SK-N-DZ (cell line): Measurements from ENCODE around the gene C14orf180.
A peak's percentile ranks its signal among the peaks of the same experiment; 100 is the strongest.

Experiments used
- DNase-seq: peaks from one replicate; pipeline ENCODE4 v3.0.0-alpha.2; 2015; ENCODE audit warnings: low spot score

Gene C14orf180

DNA sequence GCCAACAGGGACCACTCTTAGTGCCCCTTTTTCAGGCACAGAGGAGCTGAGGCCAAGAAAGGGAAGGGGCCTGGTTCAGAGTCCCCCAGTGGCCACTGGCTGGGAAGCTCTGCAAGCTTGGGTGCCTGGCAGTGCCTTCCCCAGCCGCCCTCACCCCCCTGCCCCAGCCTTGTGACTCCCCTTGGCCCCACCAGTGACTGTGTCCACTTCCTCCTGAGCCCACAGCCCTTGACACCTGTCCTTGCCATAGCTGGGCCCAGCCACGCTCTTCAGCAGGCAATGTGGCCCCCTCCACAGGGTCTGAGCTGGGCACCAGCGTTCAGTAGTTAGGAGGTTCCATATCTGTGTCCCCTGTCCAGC, 19.0 kb upstream of the C14orf180 start:
- DNase-seq = no peak

- DNase-seq = no peak
These were observed 18.4 kb upstream of the C14orf180 start for GRCh38 chr14:104561124-104561557.

- no peak for DNase-seq
These were observed 17.7 kb upstream of the C14orf180 start for GRCh38 chr14:104561632-104562495.

GRCh38 chr14:104562606-104563005, 17.0 kb upstream of the C14orf180 start:
- DNase-seq = no peak

GRCh38 chr14:104563191-104563741, 16.3 kb upstream of the C14orf180 start:
- no peak for DNase-seq

DNA sequence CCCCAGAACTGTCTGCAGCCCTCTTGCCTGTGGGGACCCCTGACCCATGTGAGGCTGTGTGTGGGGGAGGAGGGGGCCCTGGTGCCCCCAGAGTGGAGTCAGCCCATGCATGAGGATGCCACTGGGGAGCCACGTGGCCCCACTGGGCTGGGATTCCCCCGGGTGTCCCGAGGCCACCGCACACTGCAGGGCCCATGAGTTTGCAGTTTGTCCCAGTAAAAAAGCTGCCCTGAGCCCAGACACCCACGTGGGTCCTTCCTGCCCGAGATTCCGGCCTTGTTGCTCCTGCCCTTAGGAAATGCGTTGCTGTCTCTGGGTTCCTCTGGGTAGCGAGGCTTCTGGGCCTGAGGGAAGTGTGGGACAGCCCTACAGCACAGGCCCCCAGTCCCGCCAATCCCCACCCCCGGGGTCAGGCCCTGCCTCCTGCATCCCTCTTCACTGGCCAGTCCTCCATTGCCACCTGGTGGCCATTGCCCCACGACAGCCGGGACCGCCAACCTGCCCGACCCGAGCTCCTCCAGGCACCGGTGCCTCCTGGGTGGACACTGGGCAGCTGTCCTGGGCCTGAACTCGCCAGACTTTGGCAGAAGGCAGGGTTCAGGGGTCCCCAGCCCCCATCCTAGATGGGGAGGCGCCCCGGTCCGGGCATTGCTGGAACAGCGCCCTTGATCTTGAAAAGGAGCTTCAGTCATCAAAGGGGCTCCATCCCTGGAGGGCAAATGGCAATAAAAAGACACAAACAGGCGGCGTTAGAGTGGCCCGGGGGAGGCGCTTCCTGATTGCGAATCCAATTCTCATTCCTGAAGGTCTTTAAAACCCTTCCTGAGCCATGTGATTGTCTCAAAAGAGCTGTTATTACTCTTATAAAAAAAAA, 15.6 kb upstream of the C14orf180 start:
- DNase-seq = peak; percentile 59

DNA sequence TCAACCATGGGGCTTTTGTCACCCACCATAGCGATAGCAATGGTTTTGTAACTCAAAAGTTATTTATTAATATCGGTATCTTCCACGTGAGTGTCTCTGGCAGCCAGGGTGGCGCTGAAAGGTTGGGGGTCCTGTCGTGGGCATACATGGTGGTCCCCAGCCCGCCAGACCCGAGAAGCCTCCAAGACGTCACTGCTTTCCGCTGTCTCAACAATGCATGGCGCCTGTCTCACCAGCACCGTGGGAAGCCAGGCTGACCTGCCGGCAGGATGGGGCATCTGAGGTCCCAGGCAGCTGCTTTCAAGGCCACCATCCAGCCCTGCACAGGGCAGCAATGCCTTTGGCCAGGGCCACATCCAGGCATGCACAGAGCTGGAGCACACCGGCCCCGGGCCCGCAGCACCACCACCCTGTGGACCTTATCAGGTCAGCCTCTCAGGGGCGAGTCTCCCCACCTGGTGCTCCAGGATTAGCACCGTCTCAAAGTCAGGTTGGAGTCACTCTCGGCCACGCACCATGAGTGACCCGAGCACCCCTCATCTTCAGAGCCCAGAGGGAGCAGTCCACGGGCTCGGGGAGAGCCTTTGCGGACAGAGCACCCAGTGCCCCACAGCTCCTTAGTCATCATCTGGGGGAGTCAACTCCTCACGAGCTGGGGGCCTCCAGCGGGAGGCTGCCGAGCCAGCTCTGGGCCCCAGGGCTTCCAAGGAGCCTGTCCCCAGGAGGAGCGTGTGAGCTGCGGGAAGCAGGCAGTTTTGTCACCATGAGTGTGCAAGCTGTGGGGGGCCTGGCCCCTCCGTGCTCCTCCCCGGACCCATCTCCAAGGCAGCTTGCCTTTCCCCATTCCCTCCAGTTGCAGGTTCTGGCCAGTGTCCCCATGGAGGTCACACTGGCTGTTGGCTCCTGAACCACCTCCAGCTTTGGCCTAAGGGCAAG, 14.6 kb upstream of the C14orf180 start:
- DNase-seq = no peak

GRCh38 chr14:104567141-104567956, 12.2 kb upstream of the C14orf180 start:
- peak; percentile 22 for DNase-seq

GRCh38 chr14:104567957-104568225, 11.7 kb upstream of the C14orf180 start:
- no peak for DNase-seq

DNA sequence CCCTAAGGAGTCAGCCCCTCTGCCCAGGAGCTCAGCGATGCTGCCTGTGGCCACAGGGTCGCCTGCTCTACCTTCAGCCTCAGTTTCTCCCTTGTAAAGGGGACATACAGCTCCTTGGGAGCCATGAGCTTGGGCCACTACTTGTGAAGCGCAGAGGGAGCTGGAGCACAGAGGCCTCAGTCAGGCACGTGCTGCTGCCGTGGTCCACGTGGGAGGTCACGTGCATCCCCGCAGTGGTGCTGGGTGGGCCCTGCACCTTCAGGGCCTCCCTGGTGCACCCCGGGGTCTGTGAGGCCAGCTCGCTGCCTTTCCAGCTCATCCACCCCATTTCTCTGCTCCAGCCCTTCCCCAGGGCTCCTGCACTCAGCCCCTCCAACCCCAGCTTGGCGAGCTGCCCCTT, 10.9 kb upstream of the C14orf180 start:
- no peak for DNase-seq

GRCh38 chr14:104569435-104569834, 10.1 kb upstream of the C14orf180 start:
- DNase-seq = no peak

GRCh38 chr14:104571246-104571645, 8.3 kb upstream of the C14orf180 start:
- no peak for DNase-seq

- no peak for DNase-seq
These were observed 7.4 kb upstream of the C14orf180 start for GRCh38 chr14:104572024-104572626.

GRCh38 chr14:104572668-104573067, 6.9 kb upstream of the C14orf180 start:
- DNase-seq = no peak

DNA sequence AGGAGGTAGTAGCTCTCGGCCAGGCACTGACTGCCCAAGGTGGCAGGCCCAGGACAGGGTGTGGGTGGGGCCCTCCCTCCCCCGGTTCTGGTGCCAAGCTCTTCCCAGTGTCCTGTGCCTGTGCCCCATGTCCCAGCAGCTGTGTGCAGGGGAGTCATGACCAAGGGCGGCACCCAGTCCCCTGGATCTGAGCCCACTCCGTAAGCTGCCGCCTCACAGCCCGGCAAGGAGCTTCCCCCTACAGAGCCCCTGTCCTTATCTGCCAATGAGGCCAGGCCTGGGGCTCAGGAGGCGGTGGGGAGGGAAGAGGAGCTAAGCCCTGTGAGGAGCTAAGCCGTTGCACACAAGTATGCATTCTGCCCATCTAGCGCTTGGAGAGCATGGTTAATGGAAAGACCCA, 5.6 kb upstream of the C14orf180 start:
- no peak for DNase-seq

DNA sequence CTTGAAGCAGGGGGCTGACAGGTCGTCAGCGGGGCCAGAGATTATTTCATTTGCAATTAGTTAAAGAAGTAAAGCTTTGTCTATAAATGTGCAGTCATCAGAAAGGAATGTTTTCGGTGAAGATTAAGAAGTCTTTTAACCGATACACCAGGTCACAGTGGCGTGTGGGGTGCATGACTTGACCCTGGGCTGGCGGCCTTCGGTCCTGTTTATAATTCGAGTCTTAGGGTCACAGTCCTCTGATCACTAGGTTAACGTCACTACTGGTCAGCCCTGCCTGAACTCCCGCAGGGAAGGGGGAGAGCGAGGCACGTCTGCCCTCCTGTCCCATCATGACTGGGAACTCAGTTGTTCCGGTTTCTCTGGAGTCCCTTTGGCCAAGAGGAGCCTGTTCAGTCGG, 5.0 kb upstream of the C14orf180 start:
- DNase-seq = no peak

DNA sequence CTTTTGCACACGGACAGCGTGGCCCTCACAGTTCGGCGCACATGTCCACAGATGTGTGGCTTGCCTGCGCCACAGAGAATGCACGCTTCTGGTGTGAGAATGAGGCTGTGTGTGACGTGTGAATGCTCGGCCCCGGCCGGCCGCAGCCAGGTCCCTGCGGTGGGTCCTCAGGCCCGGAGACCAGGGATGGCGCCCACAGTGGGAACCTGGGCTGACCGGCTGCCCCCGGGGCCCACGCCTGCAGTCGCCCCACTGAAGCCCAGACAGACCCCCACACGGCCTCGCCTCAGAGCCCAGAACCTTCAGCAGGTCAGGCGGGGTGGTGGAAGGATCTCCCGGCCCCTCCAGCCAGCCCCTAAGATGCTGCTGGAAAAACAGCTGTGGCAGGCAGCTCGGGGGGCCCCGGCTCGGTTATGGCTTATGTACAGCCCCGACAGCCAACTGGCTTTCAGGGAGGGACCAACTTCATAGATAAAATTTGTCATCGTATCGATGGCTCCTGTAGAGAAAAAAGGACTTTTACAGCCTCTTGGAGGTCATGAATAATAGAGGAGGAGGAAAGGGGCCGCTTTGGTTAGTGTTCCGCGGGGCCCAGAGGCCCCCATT, 4.5 kb upstream of the C14orf180 start:
- no peak for DNase-seq

GRCh38 chr14:104576232-104576969, 3.2 kb upstream of the C14orf180 start:
- DNase-seq = no peak

DNA sequence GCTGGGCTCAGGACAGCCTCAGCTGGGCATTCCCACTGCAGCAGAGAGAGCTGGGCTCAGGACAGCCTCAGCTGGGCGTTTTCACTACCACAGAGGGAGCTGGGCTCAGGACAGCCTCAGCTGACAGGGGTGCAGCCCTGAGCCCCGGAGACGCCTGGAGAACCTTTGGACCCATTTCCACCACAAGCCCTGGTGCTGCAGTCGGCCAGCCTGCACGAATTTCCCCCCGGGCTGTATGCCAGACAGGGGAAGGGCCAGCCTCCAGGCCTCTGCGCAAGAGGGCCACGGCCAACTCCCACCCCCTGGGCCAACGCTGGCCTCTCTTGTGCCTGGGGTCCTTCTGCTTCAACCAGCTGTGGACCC, 2.6 kb upstream of the C14orf180 start:
- DNase-seq = no peak
